Progenitor cell of endocrine pancreas (in vitro differentiated cells): Measurements from ENCODE around the gene ANKMY1. TPM values are rescaled to one million over a fixed set of nuclear protein-coding genes. Genes with fewer than 3 reads are reported as not detected.

Source experiments
- DNase-seq: peaks from one replicate; pipeline ENCODE4 v3.0.0; 2021; ENCODE audit warnings: low spot score; ENCODE audit not compliant: unreplicated experiment
- H3K27ac Mint-ChIP-seq: 2 replicates; pipeline ENCODE4 v1.8.0; 2021; ENCODE audit warnings: mild to moderate bottlenecking, moderate library complexity, mixed read lengths
- H3K27me3 Mint-ChIP-seq: 2 replicates; pipeline ENCODE4 v1.8.0; 2021; ENCODE audit warnings: mixed read lengths
- H3K36me3 Mint-ChIP-seq: 2 replicates; pipeline ENCODE4 v1.8.0; 2022; ENCODE audit warnings: mixed read lengths; ENCODE audit not compliant: insufficient read depth
- H3K4me1 Mint-ChIP-seq: 2 replicates; pipeline ENCODE4 v1.8.0; 2021; ENCODE audit warnings: low read depth, mixed read lengths
- H3K4me3 Mint-ChIP-seq: 2 replicates; pipeline ENCODE4 v1.8.0; 2021; ENCODE audit warnings: low read depth, mild to moderate bottlenecking, moderate library complexity, mixed read lengths
- H3K9me3 Mint-ChIP-seq: 2 replicates; pipeline ENCODE4 v1.8.0; 2021; ENCODE audit warnings: low read depth, mixed read lengths
- CTCF ChIP-seq: fragments of 200-600 bp; sonication (generic); IDR thresholded peaks from one replicate; pipeline ENCODE4 v1.5.0; 2021; ENCODE audit warnings: antibody characterized with exemption, mild to moderate bottlenecking; ENCODE audit not compliant: unreplicated experiment
- total RNA-seq: library from RNA; stranded (reverse); gene quantifications from 2 replicates; pipeline ENCODE4 v1.2.1, GENCODE V29; 2021

ANKMY1 gene
- total RNA-seq, 1 donor from 2014 or later, result 29.2 TPM

GRCh38 chr2:240510513-240511210 is 47.1 kb downstream of the ANKMY1 start:
- no peak overlapping the region for H3K4me3 Mint-ChIP-seq
- H3K27ac Mint-ChIP-seq, result no peak overlapping the region
- DNase-seq, result no peak

GRCh38 chr2:240509667-240510512 is 47.9 kb downstream of the ANKMY1 start:
- Mint-ChIP-seq H3K27me3 (no peaks in the 10 kb centered on the region), H3K27ac (no peak overlapping the region), H3K4me1 (peaks cover 1% of the 10 kb centered on the region), H3K4me3 (no peak overlapping the region), H3K36me3 (peaks cover 6% of the 10 kb centered on the region), H3K9me3 (no peaks in the 10 kb centered on the region)
- DNase-seq, result peak; percentile 5
- TF ChIP-seq CTCF, result no peak

More at GRCh38 chr2:240510513-240511210, 47.1 kb downstream of the ANKMY1 start:
- H3K9me3 Mint-ChIP-seq, result no peaks in the 10 kb centered on the region
- no peak for TF ChIP-seq CTCF
- H3K4me1 Mint-ChIP-seq, result peaks cover 1% of the 10 kb centered on the region
- peaks cover 6% of the 10 kb centered on the region for H3K36me3 Mint-ChIP-seq
- no peaks in the 10 kb centered on the region for H3K27me3 Mint-ChIP-seq

- DNase-seq, result no peak
- peaks cover 6% of the 10 kb centered on the region for H3K36me3 Mint-ChIP-seq
- no peak for TF ChIP-seq CTCF
Observed at GRCh38 chr2:240508832-240509545, 48.8 kb downstream of the ANKMY1 start.

GRCh38 chr2:240507778-240508251 is 50.0 kb downstream of the ANKMY1 start:
- H3K4me3 Mint-ChIP-seq, result no peak overlapping the region
- no peak overlapping the region for H3K27ac Mint-ChIP-seq
- no peaks in the 10 kb centered on the region for H3K9me3 Mint-ChIP-seq
- TF ChIP-seq CTCF, result no peak
- no peaks in the 10 kb centered on the region for H3K4me1 Mint-ChIP-seq
- H3K27me3 Mint-ChIP-seq, result no peaks in the 10 kb centered on the region
- DNase-seq, result peak; percentile 7
- H3K36me3 Mint-ChIP-seq, result peaks cover 6% of the 10 kb centered on the region

More at GRCh38 chr2:240508832-240509545, 48.8 kb downstream of the ANKMY1 start:
- Mint-ChIP-seq H3K4me1 (peaks cover under 1% of the 10 kb centered on the region), H3K27ac (no peak overlapping the region), H3K9me3 (no peaks in the 10 kb centered on the region), H3K4me3 (no peak overlapping the region), H3K27me3 (no peaks in the 10 kb centered on the region)
